PC-3 (cell line): ENCODE data around the gene TSGA10.

Source experiments
- CTCF ChIP-seq: fragments of 300-600 bp; sonication (generic); conservative IDR thresholded peaks from 2 replicates; pipeline ENCODE4 v1.5.1; 2017; ENCODE audit warnings: antibody characterized with exemption, low read depth, mild to moderate bottlenecking, low read length
- EZH2 ChIP-seq: fragments of 300-600 bp; sonication (generic); IDR thresholded peaks from one replicate; pipeline ENCODE4 v1.6.1; 2017; ENCODE audit warnings: antibody characterized with exemption, mild to moderate bottlenecking, low read length; ENCODE audit not compliant: unreplicated experiment

DNA sequence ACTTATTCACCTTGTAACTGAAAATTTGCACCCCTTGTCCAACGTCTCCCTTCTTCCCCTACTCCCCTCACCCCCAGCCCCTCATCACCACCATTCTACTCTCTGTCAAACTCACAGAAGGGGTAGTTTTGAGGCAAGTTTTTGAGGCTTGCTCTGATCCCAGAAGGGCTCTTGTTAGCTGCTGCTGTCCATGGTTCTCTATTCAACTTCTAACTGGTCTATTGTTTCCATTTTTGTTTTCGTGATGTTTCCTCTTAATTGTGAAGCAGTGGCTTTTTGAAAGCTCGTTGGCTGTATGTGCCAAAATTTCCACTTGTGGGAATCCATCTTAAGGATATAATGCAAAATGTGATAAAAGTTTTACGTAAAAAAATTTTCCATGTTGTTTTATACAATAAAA is 126.2 kb downstream of the TSGA10 start:
- TF ChIP-seq CTCF (no peak), EZH2 (no peak)
